SIG-M5 (cell line): Measurements from ENCODE around the gene CDK2AP2.
A peak's percentile ranks its signal among the peaks of the same experiment; 100 is the strongest.
"Not testable (repeated sequence)": the region's sequence is repeated elsewhere in the genome, so short reads cannot be mapped to it uniquely, and the experiment has no call there.

Experiments
- DNase-seq: peaks from one replicate; lab custom pipeline; 2025; lab: John Stamatoyannopoulos, UW

Gene CDK2AP2

DNA sequence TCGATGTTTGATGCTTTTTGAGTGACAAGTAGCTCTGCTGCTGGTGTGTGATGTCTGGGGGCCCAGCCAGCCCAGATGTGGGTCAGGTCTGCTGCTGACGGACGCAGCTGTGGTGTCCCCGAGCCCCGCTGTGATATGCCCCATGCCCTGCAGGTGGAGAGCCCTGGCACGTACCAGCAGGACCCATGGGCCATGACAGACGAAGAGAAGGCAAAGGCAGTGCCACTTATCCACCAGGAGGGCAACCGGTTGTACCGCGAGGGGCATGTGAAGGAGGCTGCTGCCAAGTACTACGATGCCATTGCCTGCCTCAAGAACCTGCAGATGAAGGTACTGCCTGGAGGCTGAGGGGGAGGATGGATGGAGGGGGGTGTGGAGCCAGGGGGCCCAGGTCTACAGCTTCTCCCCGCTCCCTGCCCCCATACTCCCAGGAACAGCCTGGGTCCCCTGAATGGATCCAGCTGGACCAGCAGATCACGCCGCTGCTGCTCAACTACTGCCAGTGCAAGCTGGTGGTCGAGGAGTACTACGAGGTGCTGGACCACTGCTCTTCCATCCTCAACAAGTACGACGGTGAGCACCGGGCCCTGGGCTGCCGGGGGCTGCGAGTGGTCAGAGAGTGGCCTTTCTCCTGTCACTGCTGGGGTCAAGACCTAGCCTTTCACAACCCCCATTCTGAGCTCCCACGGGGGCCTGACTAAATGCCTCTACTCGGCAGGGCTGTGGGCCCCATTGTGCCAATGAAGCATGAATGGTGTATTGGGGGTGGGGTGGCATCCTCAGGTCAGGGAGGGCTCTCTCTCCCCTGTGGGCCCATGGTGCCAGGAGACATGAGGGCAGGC lies 17.9 kb downstream of the CDK2AP2 start:
- no peak for DNase-seq

DNA sequence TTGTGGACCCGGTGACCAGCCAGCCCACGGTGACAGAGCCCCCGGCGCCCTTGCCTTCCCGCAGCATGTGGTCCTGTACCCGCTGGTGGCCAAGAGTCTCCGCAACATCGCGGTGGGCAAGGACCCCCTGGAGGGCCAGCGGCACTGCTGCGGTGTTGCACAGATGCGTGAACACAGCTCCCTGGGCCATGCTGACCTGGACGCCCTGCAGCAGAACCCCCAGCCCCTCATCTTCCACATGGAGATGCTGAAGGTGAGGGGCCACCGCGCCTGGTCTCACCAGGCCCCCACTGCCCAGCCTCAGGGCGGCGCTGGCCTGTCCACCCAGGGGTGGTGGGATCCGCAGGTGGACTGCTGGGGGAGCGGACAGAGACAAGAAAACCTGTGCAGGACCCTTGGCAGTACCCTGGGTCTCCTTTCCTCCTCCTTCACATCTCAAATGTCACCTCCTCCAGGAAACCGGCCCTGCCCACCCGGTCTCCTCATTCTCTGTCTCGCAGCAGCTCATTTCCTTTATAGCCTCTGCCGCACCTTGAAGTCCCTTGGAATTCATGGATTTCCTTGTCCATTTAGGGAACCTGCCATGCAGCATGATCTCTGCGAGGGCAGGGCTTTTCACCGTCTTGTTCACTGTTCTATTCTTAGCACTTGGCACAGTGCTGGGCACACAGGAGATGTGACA lies 18.6 kb downstream of the CDK2AP2 start:
- no peak for DNase-seq

DNA sequence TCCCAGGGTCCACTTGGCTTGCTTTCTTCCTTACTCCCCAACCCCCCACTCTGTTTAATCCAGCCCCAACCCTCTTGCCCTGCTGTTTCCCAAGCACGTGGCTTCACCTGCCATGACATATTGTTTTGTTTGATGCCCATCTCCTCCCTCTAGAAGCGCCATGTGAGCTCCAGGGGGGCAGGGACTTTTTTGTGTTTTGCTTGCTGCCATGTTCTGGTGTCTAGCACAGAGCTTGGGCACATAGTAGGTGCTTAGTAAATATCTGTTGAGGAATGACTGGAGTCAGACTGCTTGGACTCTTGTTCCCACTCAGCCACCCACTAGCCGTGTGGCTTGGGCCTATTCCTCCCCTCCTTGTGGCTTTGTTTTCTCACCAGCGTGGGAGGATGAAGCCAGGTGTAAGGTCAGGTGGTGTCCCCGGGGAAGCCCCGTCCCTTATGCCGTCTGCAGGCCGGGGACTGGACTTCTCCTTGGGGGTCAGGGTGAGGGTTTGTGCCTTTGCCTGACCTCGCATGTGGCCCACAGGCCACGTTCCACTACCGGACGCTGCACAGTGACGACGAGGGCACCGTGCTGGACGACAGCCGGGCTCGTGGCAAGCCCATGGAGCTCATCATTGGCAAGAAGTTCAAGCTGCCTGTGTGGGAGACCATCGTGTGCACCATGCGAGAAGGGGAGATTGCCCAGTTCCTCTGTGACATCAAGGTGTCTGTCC lies 21.3 kb downstream of the CDK2AP2 start:
- DNase-seq = no peak

DNA sequence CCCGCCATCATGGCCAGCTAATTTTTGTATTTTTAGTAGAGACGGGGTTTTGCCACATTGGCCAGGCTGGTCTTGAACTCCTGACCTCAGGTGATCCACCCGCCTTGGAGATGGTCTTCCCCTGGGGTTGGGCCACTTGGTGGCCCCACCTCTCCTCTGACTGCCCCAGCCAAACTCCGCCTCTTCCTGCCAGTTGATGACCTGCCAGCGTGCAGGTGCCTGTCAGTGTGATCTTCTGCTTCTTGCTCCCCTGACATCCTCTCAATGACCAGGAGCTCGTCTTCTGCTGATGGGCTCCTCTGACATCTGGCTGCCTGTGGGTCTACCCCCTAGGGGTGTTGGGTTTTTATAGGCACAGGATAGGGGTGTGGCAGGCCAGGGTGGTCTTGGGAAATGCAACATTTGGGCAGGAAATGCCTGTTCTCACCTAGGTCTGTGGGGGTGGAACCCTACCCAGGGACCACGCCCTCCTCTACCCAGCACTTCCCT lies 22.0 kb downstream of the CDK2AP2 start:
- DNase-seq = not testable (repeated sequence)

DNA sequence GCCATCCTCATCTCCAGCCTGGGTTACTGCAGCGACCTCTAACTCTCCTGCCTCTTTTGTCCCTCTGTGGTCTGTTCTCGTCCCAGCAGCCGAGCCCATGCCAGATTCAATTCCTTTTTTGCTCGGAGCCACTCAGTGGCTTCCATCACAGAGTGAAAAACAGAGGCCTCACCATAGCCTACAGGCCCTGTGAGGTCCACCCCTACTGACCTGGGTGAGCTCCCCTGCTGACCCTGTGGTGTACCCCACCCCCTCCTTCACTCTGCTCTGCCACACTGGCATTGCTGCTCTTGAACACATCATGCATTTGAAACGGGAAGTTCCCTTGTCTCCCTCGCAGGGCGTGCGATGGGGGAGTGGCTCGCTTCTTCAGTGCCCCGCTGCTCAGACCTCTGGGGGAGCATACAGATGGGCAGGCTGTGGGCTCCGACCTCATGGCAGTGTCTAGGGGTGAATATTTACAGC lies 23.1 kb downstream of the CDK2AP2 start:
- no peak for DNase-seq

DNA sequence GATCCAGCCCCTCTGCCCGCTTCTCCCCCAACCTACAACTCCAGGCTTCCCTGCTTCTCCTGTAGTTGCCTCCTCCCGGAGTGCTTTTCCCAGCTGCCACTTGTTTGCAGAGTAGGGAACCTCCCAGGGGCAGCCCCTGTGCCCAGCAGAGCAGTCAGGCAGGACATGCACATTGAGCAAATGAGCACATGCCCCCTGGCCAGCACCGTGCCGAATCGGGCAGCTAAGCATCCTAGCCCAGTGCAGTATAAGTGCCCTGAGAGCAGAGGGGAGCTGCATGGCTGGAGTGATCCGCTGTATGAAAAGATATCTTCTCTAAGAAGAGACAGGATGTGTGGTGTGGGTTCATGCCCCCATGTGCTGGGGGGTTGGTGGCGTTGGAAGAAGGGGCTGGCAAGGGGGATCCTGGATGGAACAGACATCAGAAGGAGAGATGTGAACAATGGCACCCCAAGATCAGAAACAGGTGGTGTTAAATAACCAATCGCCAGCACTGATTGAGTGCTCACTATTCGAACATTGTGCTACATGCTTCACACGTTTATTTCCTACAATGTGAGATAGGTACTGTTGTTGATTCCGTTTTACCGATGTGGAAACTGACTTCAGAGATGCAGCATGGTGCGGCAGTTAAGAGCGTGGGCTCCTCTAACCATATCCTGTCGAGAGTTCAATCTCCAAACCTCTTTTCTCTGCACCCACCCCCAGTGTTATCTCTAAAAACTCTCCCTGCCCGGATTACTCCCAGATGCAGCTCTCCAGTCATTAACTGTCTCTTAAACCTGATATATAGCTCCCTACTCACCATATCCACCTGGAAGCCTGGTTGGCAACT lies 23.9 kb downstream of the CDK2AP2 start:
- DNase-seq = no peak

DNA sequence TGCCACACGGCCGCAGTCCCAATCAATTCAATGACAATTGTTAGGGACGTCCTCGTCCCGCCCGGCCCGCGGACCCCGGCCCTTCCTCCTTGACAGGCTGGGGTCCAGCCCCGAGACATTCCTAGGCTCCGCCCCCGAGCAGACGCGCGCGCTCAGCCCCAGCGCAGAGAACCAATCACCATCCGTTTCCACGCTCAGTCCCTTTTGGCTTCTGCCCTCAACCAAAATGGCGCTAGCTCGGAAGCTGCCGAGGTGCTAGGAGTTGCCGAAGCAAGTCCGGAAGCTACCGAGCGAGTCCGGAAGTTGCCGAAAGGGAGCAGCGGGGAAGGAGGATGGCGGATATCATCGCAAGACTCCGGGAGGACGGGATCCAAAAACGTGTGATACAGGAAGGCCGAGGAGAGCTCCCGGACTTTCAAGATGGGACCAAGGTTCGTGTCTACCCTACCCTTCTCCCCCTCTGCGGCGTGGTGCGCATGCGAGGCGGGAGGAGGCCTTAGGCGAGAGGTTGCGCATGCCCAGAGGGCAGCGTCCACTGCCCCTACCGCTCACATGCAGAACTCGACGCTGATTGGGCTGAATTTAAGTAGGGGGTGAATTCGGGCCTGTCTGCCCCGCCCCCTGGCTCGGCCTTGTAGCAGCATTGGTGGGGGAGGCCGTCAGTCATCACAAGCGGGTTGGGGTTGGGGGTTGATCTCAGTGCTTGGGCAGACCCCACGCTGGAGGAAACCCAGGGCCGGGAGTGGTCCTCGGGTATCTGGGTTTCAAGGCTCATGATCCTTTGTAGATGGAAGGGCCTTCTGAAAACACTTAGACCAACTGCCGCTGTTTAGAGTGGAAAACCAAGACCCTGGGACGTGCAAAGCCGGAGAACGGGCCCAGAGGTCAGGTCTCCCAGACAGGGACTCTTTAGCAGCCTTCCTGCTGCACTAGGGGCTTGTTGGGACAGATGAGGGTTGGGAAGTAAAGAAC lies 24.8 kb downstream of the CDK2AP2 start, which contains the start of gene AIP:
AIP (plus strand) TSS at position 200 of the 972 bp plus-strand sequence; CDS start at position 333, 133 bp downstream.
- peak; percentile 80 for DNase-seq

DNA sequence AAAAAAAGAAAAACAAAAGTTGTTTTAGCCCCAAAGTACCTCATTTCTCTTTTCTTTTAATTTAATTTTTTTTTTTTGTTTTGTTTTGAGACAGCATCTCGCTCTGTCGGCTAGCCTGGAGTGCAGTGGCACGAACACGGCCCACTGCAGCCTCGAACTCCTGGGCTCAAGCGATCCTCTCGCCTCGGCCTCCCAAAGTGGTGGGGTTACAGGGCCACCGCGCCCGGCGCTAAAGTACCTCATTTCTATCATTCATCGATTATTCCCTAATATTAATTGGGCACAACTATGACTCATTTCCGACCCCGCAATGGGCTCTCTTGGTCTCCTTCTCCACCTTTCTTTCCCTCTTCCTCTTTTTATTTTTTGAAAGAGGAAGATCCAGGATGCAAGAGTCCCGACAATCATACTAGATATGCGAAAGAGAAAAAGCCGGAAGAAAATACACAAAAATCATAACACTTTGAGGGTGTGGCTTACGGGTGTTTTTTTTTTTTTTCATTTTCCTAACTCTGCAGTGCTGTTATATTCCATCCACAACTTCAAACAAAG lies 25.6 kb downstream of the CDK2AP2 start:
- peak; percentile 69 for DNase-seq

DNA sequence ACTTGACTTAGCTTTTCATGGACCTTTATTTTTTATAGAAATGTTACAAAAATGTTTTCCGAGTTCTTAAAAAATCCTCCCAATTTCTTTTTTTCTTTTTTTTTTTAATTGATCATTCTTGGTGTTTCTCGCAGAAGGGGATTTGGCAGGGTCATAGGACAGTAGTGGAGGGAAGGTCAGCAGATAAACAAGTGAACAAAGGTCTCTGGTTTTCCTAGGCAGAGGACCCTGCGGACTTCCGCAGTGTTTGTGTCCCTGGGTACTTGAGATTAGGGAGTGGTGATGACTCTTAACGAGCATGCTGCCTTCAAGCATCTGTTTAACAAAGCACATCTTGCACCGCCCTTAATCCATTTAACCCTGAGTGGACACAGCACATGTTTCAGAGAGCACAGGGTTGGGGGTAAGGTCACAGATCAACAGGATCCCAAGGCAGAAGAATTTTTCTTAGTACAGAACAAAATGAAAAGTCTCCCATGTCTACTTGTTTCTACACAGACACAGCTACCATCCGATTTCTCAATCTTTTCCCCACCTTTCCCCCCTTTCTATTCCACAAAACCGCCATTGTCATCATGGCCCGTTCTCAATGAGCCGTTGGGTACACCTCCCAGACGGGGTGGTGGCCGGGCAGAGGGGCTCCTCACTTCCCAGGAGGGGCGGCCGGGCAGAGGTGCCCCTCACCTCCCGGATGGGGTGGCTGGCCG lies 30.5 kb downstream of the CDK2AP2 start:
- DNase-seq = not testable (repeated sequence)

DNA sequence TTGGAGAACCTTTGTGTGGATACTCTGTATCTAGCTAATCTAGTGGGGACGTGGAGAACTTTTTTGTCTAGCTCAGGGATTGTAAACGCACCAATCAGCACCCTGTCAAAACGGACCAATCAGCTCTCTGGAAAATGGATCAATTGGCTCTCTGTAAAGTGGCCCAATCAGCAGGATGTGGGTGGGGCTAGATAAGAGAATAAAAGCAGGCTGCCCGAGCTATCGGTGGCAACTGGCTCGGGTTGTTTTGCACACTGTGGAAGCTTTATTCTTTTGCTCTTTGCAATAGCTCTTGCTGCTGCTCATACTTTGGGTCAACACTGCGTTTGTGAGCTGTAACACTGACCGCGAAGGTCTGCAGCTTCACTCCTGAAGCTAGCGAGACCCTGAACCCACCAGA lies 31.3 kb downstream of the CDK2AP2 start:
- DNase-seq = not testable (repeated sequence)

DNA sequence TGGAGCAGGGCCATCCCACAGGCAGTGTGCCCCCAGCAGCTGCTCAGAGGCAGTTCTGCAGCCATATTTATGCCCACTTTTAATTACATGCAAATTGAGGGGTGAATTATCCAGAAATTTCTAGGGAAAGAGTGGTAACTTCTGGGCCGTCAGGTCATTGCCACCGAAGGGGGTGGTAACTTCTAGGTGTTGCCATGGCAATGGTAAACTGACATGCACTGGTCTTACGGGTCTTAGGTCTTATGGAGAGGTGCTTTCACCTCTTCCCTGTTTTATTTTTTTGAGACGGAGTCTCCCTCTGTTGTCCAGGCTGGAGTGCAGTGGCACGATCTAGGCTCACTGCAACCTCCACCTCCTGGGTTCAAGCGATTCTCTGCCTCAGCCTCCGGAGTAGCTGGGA lies 35.1 kb downstream of the CDK2AP2 start:
- DNase-seq = no peak

DNA sequence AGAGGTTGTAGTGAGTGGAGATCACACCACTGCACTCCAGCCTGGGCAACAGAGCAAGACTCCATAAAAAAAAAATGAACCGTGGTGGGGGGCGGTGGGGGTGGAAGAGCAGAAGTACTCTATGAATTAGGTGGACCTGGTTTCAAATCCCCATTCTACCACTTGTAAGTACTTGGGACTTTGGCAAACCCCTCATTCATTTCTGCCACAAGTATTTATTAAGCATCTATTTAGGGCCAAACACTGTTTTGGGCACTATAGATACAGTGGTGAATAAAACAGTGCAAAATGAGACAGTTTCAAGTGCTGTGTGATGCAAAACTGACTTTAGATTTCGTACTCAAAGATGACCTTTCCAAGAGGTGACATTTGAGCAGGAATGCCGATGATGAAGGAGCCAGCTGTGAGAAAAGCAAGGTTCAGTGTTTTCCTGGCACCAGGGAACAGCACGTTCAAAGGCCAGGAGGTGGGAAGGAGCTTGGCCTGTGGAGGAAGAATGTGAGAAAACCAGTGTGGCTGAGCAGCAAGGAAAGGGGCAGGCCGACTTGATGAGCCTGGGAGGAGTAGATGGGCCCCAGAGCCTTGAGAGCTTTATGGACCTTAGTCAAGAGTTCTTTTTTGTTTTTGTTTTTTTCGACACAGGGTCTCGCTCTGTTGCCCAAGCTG lies 37.5 kb downstream of the CDK2AP2 start:
- DNase-seq = no peak

DNA sequence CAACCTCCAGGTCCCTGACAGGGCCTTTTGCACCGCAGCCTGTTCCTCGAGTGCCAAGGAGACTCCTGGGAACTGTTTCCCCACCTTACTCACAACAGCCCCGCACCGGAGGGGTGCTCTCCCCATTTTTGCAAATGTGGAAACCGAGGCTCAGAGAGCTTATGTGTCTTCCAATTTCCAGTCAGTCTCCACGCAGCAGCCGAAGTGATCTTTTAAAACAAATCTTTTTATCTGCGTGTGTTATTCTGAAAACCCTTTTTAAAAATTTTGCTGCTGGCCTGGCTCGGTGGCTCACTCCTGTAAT lies 38.5 kb downstream of the CDK2AP2 start:
- no peak for DNase-seq

DNA sequence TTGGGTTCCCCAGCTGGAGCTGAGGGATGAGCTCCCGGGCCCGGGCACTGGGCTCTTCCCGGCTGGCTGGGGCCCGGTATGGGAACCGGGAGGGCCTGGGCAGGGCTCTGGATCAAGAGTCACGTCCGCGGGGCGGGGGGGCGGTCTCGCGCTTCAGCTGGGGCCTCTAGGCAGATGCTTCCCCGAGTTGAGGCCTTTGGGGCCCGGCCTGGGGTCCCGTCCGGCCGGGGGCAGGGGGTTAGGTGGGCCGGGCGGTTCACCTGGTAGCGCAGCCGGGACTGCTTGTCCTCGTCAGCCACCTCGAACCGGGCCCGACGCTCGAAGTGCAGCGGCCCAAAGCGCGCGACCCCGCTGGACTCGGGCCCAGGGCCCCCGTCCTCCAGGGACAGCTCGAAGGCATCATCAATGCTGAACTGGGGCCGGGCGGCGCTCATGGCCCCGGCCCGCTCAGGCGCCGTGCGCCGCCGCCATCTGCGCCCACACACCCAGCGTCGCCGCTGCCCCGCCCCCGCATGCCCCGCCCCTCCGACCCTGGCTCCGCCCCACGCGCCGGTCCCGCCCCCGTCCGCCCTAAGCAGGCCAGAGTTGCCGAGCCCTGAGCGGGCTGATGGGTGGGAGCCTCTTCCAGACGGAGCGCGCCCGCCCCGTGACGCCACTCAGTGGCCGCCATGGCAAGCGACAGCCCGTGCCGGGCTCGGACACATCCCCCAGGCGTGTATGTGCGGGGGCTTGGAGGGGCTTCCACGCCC lies 39.0 kb downstream of the CDK2AP2 start, which contains the start of gene TMEM134:
TMEM134 (minus strand) TSS at position 493 of the 749 bp plus-strand sequence; CDS start at position 434, 59 bp downstream.
- peak; percentile 14 for DNase-seq

DNA sequence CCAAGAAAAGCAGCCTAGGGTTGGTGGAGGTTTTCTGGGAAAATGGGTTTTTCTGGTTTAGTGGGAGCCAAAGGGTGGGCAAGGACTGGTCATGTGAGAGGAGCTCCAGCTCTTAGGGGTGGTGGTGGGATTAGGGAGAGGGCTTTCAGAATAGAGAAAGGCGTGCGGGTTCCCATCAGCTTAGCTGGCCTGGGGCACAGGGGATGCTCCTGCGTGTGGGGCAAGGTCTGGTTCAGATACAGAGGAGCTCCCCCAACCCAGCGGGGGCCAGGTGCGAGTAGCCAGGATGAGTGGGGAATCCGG lies 39.6 kb downstream of the CDK2AP2 start:
- DNase-seq = no peak

DNA sequence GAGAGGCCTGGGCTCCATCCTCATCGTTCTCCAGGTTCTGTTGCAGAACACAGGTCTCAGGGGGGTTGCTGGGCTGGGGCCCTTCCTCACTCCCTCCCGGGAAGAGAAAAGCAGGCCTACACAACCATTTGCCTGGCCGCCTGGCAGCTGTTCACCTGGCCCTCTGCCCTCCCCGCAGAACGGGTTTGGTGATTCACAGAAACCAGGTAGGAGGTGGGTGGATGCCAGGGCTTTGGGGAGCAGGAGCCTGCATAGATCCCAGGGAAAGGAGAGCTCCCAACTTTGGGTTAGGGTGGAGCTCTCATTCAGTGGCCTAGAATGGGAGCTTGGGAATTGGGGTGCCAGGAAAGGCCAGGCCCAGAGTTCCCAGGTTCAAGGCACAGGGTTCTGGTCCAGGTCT lies 39.9 kb downstream of the CDK2AP2 start:
- no peak for DNase-seq

DNA sequence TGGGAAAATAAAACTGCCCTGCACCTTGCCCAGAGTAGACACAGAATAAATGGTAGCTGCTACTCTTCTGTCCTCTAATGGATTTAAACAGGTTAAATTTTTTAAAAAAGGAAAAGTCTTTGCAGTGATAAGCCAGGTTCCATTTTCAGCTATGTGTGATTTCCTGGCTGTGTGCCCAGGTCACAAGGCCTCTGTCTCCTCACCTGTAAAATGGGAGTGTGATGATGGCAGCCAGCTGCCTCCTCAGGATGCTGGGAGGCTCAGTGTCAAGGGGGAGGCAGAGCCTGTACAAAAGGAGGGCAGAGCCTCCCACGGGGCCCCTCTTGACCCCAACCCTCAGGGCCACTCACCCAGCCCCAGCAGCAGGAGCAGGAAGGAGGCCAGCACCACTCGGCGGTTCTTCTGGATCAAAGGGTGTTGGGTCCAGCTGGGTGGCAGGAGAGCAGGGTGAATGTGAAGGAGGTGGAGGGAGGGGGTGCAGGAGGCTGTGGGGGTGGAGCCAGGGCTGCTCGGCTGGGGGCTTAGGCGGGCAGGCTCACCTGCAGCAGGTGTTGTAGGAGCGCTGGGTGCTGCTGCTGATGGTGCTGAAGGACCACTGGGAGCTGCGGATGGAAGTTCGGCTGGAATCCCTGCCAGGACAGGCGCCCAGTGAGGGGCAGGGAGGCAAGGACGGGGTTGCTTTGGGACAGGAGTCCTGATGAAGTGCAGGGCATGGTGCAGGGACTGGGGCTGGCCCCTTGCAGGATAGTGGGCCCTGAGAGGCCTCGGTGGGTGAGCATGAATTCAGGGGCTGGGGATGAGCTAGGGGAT lies 40.8 kb downstream of the CDK2AP2 start:
- DNase-seq = no peak
